HL-60/S4 treated with retinoic acid at 250 ng/mL for 4 days and 3 days (cell line): ENCODE measurements around the gene HOXA10.

Source experiments
- in situ Hi-C: fragments of 300-500 bp; cut with MboI; formaldehyde crosslinking; loops from 2 replicates; pipeline ENCODE4 v1.7.0; 2022; ENCODE audit warnings: low sequenced_read_pairs

Gene HOXA10

DNA sequence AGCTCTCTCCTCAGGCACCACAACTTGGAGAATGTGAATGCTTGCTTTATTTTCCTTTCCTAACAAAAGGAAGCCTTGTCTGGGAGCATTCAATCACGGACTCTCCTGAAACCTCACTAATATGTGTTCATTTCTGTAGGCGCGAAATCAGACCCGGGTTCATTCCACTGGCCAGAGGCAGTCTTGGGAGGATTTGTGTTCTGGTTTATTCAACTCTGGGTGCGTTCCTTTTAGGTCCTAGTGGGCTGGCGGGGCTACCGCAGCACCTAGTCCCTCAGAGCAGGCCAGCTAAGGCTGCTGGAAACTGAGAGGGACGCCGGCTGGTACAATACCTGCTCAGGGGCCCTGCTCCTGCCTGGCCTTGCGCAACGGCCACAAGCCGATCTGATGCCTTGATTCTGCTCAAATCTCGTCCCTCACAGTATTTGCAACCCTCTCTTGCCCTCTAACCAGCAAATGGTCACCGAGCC is 51.1 kb downstream of the HOXA10 start:
- in situ Hi-C loops, result no loop called here

- in situ Hi-C loops, result no loop called here
These were observed 51.8 kb downstream of the HOXA10 start for GRCh38 chr7:27122077-27122910.

DNA sequence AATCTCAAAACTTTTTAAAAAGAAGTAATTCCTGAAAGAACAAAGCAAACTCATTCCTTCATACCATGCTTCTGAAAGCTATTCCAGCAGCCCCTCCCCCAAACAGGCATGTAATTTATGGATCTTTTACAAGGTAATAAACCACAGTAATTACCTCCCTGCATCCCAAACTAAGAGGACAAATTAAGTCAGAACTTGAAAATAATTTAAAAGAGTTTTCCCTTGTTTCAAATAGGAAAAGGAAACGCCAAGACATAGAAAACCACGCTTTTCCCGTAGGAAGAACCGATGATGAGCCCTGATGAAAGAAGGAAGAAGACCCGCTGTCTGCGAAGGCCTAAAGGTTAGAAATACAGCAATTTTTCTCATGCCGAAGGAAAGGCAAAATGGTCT is 52.4 kb downstream of the HOXA10 start:
- in situ Hi-C loops, result no loop called here
